Naive thymus-derived CD8-positive, alpha-beta T cell (primary cell): ENCODE measurements around the gene RAB11FIP4. TPM values are rescaled to one million over a fixed set of nuclear protein-coding genes. Genes with fewer than 3 reads are reported as not detected.

Experiments used
- ATAC-seq, 2 donors: fragments of 150-1000 bp; cut with Tn5 transposase in 1 of 2; sonication (Bioruptor Pico), chemical (Tn5 transposase) in 1 of 2; 1 replicate in 1 of 2; 2 replicates in 1 of 2; pipeline ENCODE4 v1.10.0; 2021; ENCODE audit warnings: mild to moderate bottlenecking in 2 of 2, moderate library complexity in 2 of 2
- POLR2A ChIA-PET: fragments of 350-600 bp; sonication (Branson Sonifier 250); formaldehyde crosslinking; loops from one replicate; lab custom pipeline; 2021; ENCODE audit warnings: antibody characterized with exemption; lab: Charles Lee
- DNase-seq, 10 donors: peaks; one replicate each; pipeline versions ENCODE4 v3.0.0 to v3.0.0-alpha.2; 2020 to 2022
- H3K27ac Mint-ChIP-seq, 10 donors: one replicate each; pipeline ENCODE4 v1.8.0; 2020 to 2022; ENCODE audit warnings: mild to moderate bottlenecking in 10 of 10, mixed read lengths in 10 of 10, moderate library complexity in 4 of 10, inconsistent platforms in 1 of 10
- H3K27me3 Mint-ChIP-seq, 5 donors: one replicate each; pipeline ENCODE4 v1.8.0; 2021 to 2022; ENCODE audit warnings: mixed read lengths in 5 of 5
- H3K36me3 Mint-ChIP-seq, 3 donors: one replicate each; pipeline ENCODE4 v1.8.0; 2020 to 2022; ENCODE audit warnings: mixed read lengths in 3 of 3, mild to moderate bottlenecking in 2 of 3, inconsistent platforms in 1 of 3
- H3K4me1 Mint-ChIP-seq, 4 donors: one replicate each; pipeline ENCODE4 v1.8.0; 2021 to 2022; ENCODE audit warnings: mixed read lengths in 4 of 4
- H3K4me3 Mint-ChIP-seq, 10 donors: one replicate each; pipeline ENCODE4 v1.8.0; 2020 to 2022; ENCODE audit warnings: mild to moderate bottlenecking in 10 of 10, mixed read lengths in 10 of 10, moderate library complexity in 6 of 10, inconsistent platforms in 1 of 10
- H3K9me3 Mint-ChIP-seq, 9 donors: one replicate each; pipeline ENCODE4 v1.8.0; 2020 to 2022; ENCODE audit warnings: mixed read lengths in 9 of 9, mild to moderate bottlenecking in 3 of 9, inconsistent platforms in 1 of 9, moderate library complexity in 1 of 9
- polyA plus RNA-seq, 3 donors: library from polyadenylated mRNA; unstranded; fragments of 300-500 nt; fragmentation: Illumina TruSeq; gene quantifications; one replicate each; pipeline ENCODE4 v1.2.3, GENCODE V29; 2021
- total RNA-seq, 8 experiments: library from RNA in 2 of 8; stranded (reverse) in 2 of 8; gene quantifications; one replicate each; pipeline ENCODE4 v1.2.3 and lab custom pipeline; 2021 to 2026

Gene RAB11FIP4
- total and polyA plus RNA-seq, 5 experiments from 2014 or later: 14.9 to 51.1 (median 18.6) TPM

DNA sequence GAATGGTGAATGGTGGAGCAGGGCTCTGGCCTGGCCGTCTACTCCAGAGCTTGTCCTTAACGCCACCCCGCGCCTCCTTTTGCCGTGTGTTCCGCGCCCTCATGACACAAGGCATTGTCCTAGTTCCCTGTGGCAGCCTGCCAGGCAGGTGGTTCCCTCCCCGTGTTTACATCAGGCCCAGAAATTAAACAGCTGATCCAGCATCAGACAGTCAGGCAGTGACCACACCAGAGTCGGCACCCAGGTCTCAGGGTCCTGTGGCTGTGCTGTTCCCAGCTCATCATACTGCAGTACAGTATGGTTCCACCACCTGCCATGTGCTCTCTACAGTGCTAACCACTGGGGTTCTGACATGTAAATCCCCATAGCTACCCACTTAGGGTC, 119.7 kb downstream of the RAB11FIP4 start:
- H3K36me3 Mint-ChIP-seq: no peaks in the 10 kb centered on the region
- peaks cover 44 to 94% (median 83%) of the 10 kb centered on the region in 4 donors for H3K4me1 Mint-ChIP-seq
- DNase-seq: no peak
- H3K27me3 Mint-ChIP-seq: no peaks in the 10 kb centered on the region
- POLR2A ChIA-PET: interaction anchor here (0.5 to 10.7 kb wide), 5 partner anchors 12 to 1007 kb away, joined by 3 to 264 read pairs (median 4); no protein-coding TSS in a partner anchor
- H3K9me3 Mint-ChIP-seq: no peaks in the 10 kb centered on the region
- H3K4me3 Mint-ChIP-seq: peak overlapping the region in 9 of 10 donors; percentile 24 to 97 (median 91)
- no peak for ATAC-seq
- H3K27ac Mint-ChIP-seq: peak overlapping the region; percentile 96 to 100 (median 98)

- POLR2A ChIA-PET: interaction anchor here (0.5 to 10.7 kb wide), 5 partner anchors 11 to 1008 kb away, joined by 3 to 264 read pairs (median 4); no protein-coding TSS in a partner anchor
- H3K4me3 Mint-ChIP-seq: peak overlapping the region in 7 of 10 donors; percentile 24 to 96 (median 91)
- H3K4me1 Mint-ChIP-seq: peaks cover 42 to 93% (median 83%) of the 10 kb centered on the region in 4 donors
- DNase-seq (no peak), ATAC-seq (no peak)
- no peaks in the 10 kb centered on the region for H3K27me3 Mint-ChIP-seq
- no peaks in the 10 kb centered on the region for H3K9me3 Mint-ChIP-seq
- H3K36me3 Mint-ChIP-seq: no peaks in the 10 kb centered on the region
- H3K27ac Mint-ChIP-seq: peak overlapping the region; percentile 96 to 100 (median 98)
These were observed 120.1 kb downstream of the RAB11FIP4 start for GRCh38 chr17:31511580-31511979.

DNA sequence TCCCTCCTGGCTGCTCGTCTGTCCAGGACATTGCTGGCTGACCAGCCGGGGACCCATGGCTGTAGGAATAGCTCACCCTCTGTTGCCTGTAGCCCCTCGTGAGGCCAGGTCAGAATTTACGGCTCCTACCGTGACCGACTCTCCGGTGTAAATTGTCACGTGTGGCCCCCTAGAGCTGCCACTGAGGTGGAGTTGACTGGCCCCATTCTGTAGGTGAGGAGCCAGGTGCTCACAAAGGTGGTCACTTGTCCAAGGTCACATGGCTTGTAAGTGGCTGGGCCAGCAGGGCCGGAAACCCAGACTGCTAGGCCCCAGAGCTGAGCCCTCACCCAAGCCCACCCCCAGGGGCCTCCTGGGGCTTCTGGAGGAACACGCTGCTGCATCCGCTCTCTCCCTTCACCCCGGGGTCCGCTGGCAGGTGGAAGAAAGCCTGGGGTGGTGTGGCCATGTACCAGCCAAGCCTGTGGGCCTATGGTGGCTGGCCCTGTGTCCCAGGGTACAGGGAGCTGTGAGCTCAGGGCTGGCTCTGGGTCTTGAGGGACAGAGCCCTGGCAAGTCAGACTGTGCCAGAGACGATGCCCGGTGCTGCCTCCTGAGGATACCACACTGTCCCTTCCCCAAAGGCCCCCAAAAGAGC, 120.7 kb downstream of the RAB11FIP4 start:
- H3K4me3 Mint-ChIP-seq: no peak overlapping the region
- no peaks in the 10 kb centered on the region for H3K9me3 Mint-ChIP-seq
- no peaks in the 10 kb centered on the region for H3K36me3 Mint-ChIP-seq
- H3K27ac Mint-ChIP-seq: peak overlapping the region; percentile 34 to 100 (median 85)
- POLR2A ChIA-PET: interaction anchor here (1.3 to 10.7 kb wide), 3 partner anchors 11 to 22 kb away, joined by 3 to 264 read pairs (median 7); no protein-coding TSS in a partner anchor
- ATAC-seq: no peak
- no peak for DNase-seq
- no peaks in the 10 kb centered on the region for H3K27me3 Mint-ChIP-seq
- peaks cover 40 to 92% (median 78%) of the 10 kb centered on the region in 4 donors for H3K4me1 Mint-ChIP-seq

DNA sequence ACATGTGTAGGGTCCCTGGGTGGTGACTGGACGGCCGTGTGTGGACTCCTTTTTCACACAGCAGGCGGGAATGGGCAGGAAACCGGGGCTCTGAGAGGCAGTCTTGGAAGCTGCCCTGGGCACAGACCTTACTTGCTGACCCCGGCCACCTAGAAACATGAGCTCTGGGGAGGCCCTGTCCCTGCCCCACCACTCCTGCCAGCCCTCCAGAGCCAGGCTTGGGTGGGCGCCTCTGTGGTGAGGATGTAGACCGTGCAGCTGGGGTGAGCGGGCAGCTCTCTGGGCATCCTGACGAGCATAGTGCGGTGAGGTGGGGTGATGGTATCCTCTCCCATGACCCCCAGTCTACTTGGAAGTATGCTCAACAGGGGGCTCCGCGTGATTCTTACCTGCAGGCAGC, 121.3 kb downstream of the RAB11FIP4 start:
- DNase-seq (no peak), ATAC-seq (no peak)
- peaks cover 0 to 4% (median 0%) of the 10 kb centered on the region in 3 donors for H3K36me3 Mint-ChIP-seq
- H3K27me3 Mint-ChIP-seq: no peaks in the 10 kb centered on the region
- no peak overlapping the region for H3K4me3 Mint-ChIP-seq
- POLR2A ChIA-PET: interaction anchor here (1.3 to 10.7 kb wide), 2 partner anchors 10 to 22 kb away, joined by 3 to 264 read pairs; no protein-coding TSS in a partner anchor
- peaks cover 38 to 94% (median 76%) of the 10 kb centered on the region in 4 donors for H3K4me1 Mint-ChIP-seq
- H3K27ac Mint-ChIP-seq: peak overlapping the region; percentile 13 to 98 (median 57)
- no peaks in the 10 kb centered on the region for H3K9me3 Mint-ChIP-seq

DNA sequence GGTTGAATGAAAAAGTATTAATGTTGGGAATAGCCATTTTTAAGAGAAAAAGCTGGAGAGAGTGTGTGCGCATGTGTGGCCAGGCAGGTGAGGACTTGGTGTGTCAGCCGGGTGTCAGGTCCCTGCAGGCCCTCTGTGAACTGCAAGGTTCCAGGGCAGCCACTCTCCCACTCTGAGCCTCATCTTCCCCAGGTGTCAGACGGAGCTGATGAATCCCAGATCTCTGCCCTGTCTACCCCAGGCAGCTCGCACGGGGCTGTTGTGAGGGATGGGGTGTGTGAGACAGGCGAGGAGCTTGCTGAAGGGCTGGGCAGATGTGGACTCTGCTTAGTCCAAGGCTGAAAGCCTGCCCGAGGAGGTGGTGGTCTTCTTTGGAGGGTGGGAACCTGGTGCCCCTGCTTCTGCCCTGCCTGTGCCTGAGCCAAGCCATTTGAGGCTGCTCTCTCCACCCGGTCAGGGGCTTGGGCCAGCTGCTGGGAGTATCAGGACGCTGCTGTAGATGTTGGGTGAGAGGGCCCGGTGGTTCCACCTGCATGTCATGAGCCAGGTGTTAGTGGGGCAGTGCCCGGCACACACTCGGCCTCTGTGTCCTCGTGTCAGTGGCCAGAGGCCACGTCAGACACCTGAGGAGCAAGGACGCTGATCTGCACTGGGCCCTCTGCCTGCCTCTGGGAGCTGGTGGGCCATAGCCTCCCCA, 122.4 kb downstream of the RAB11FIP4 start:
- POLR2A ChIA-PET: interaction anchor here (10.7 kb wide), 1 partner anchor 23 kb away, joined by 264 read pairs; no protein-coding TSS in a partner anchor
- ATAC-seq (no peak), DNase-seq (no peak)
- H3K36me3 Mint-ChIP-seq: peaks cover 0 to 12% (median 4%) of the 10 kb centered on the region in 3 donors
- H3K9me3 Mint-ChIP-seq: no peaks in the 10 kb centered on the region
- peak overlapping the region in 8 of 10 donors; percentile 35 to 98 (median 73) for H3K27ac Mint-ChIP-seq
- peak overlapping the region in 1 of 10 donors; percentile 3 for H3K4me3 Mint-ChIP-seq
- H3K27me3 Mint-ChIP-seq: no peaks in the 10 kb centered on the region
- H3K4me1 Mint-ChIP-seq: peaks cover 29 to 84% (median 65%) of the 10 kb centered on the region in 4 donors

DNA sequence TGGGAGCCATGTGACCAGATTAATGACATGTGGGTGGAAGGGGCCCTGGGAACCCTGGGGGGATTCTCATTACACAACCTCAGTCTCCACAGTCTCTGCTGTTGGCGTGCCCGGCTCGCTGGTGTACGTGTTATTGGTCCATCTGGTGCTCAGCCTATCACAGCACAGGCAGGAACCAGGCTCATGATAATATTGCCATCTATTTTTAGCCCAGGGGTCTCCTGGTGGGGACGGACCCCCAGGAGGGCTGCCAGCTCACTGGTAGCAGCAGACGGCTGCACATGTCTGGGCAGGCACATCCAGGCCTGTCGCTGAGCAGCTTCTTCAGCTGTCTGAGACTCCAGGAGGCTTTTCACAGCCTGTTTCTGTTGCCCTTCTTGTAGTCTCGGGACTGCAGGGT, 123.8 kb downstream of the RAB11FIP4 start:
- H3K27ac Mint-ChIP-seq: peak overlapping the region in 5 of 10 donors; percentile 11 to 83 (median 60)
- H3K4me1 Mint-ChIP-seq: peaks cover 19 to 74% (median 51%) of the 10 kb centered on the region in 4 donors
- H3K27me3 Mint-ChIP-seq: no peaks in the 10 kb centered on the region
- peak overlapping the region in 1 of 10 donors; percentile 14 for H3K4me3 Mint-ChIP-seq
- peaks cover 0 to 23% (median 7%) of the 10 kb centered on the region in 3 donors for H3K36me3 Mint-ChIP-seq
- no peaks in the 10 kb centered on the region for H3K9me3 Mint-ChIP-seq
- no peak for ATAC-seq
- POLR2A ChIA-PET: interaction anchor here (10.7 kb wide), 1 partner anchor 25 kb away, joined by 264 read pairs; no protein-coding TSS in a partner anchor
- DNase-seq: no peak

GRCh38 chr17:31517524-31517923, 126.0 kb downstream of the RAB11FIP4 start:
- Mint-ChIP-seq H3K9me3 (no peaks in the 10 kb centered on the region), H3K27ac (peak overlapping the region in 3 of 10 donors; percentile 3 to 76 (median 45)), H3K4me1 (peaks cover 14 to 55% (median 35%) of the 10 kb centered on the region in 4 donors), H3K4me3 (no peak overlapping the region), H3K36me3 (peaks cover 0 to 41% (median 10%) of the 10 kb centered on the region in 3 donors), H3K27me3 (no peaks in the 10 kb centered on the region)
- no peak for ATAC-seq
- POLR2A ChIA-PET: interaction anchor here (1.3 to 10.7 kb wide), 2 partner anchors 8 to 27 kb away, joined by 5 to 264 read pairs; no protein-coding TSS in a partner anchor
- no peak for DNase-seq

DNA sequence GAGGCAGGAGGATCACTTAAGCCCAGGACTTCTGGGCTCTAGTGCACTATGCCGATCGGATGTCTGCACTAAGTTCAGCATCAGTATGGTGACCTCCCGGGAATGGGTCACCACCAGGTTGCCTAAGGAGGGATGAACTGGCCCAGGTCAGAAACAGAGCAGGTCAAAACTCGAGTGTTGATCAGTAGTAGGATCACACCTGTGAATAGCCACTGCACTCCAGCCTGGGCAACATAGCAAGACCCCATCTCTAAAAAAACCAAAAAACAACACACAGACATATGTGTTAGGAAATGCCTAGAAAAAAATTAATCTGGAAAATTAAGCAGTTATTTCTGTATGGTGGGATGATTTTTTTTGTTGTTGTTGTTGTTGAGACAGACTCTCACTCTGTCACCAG, 127.0 kb downstream of the RAB11FIP4 start:
- peak overlapping the region in 2 of 10 donors; percentile 6 to 43 for H3K27ac Mint-ChIP-seq

GRCh38 chr17:31521632-31522283, 130.3 kb downstream of the RAB11FIP4 start:
- peaks cover 0 to 2% (median 0%) of the 10 kb centered on the region in 9 donors for H3K9me3 Mint-ChIP-seq
- peaks cover 0 to 64% (median 26%) of the 10 kb centered on the region in 3 donors for H3K36me3 Mint-ChIP-seq
- no peak overlapping the region for H3K4me3 Mint-ChIP-seq
- ATAC-seq (no peak), DNase-seq (no peak)
- POLR2A ChIA-PET: interaction anchor here (0.8 to 1.2 kb wide), 3 partner anchors 9 to 85 kb away, joined by 3 to 4 read pairs (median 3); no protein-coding TSS in a partner anchor
- H3K27me3 Mint-ChIP-seq: no peaks in the 10 kb centered on the region
- H3K4me1 Mint-ChIP-seq: peaks cover 0 to 19% (median 5%) of the 10 kb centered on the region in 4 donors
- peak overlapping the region in 1 of 10 donors; percentile 22 for H3K27ac Mint-ChIP-seq

More for the DNA sequence above, 127.0 kb downstream of the RAB11FIP4 start:
- Mint-ChIP-seq H3K4me3 (no peak overlapping the region), H3K4me1 (peaks cover 14 to 47% (median 31%) of the 10 kb centered on the region in 4 donors), H3K9me3 (no peaks in the 10 kb centered on the region), H3K36me3 (peaks cover 0 to 48% (median 14%) of the 10 kb centered on the region in 3 donors), H3K27me3 (no peaks in the 10 kb centered on the region)
- POLR2A ChIA-PET: interaction anchor here (1.3 kb wide), 1 partner anchor 9 kb away, joined by 5 read pairs; no protein-coding TSS in a partner anchor
- no peak for ATAC-seq
- no peak for DNase-seq

DNA sequence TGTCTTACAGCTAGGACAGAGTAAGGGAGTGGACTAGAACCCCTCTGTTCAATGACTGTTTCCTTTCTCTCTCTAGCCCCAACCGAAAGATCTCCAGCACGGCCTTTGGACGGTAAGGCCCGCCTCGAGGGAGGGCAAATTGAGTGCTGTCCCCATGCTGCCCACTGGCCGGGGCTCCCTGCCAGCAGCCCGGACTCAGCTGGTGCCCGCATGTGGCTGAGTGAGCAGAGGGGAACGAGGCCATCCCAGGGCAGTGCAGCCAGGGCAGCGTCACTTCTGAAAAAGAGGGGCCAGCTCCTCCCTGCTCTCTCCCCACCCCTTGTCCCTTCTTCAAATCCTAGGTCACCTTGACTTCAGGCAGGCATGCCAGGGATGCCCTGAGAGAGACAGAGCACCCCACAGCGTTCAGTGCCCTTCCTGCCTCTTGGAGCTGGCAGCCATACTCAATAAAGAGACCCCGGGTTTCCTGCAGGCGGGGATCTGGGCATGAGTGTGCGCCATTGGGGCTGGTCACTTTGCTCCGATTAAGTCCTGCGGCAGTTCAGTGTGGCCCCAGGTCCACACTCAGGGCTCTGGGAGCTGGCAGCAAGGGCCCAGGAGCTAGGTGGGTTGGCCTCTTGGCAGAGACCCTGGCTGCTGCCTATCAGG, 130.9 kb downstream of the RAB11FIP4 start:
- peaks cover 0 to 14% (median 5%) of the 10 kb centered on the region in 4 donors for H3K4me1 Mint-ChIP-seq
- ATAC-seq (no peak), DNase-seq (no peak)
- H3K27me3 Mint-ChIP-seq: no peaks in the 10 kb centered on the region
- peak overlapping the region in 1 of 10 donors; percentile 22 for H3K27ac Mint-ChIP-seq
- peaks cover 0 to 2% (median 0%) of the 10 kb centered on the region in 9 donors for H3K9me3 Mint-ChIP-seq
- peaks cover 0 to 71% (median 26%) of the 10 kb centered on the region in 3 donors for H3K36me3 Mint-ChIP-seq
- POLR2A ChIA-PET: interaction anchor here (0.8 to 1.2 kb wide), 7 partner anchors 9 to 85 kb away, joined by 3 to 5 read pairs (median 3); no protein-coding TSS in a partner anchor
- H3K4me3 Mint-ChIP-seq: no peak overlapping the region

GRCh38 chr17:31522987-31523495, 131.6 kb downstream of the RAB11FIP4 start:
- POLR2A ChIA-PET: interaction anchor here (0.8 to 1.1 kb wide), 5 partner anchors 8 to 86 kb away, joined by 3 to 5 read pairs (median 3); no protein-coding TSS in a partner anchor
- Mint-ChIP-seq H3K27ac (no peak overlapping the region), H3K9me3 (peaks cover 0 to 2% (median 0%) of the 10 kb centered on the region in 9 donors), H3K36me3 (peaks cover 0 to 69% (median 26%) of the 10 kb centered on the region in 3 donors), H3K27me3 (no peaks in the 10 kb centered on the region), H3K4me1 (peaks cover 0 to 10% (median 3%) of the 10 kb centered on the region in 4 donors), H3K4me3 (no peak overlapping the region)
- ATAC-seq (no peak), DNase-seq (no peak)
